Measurements from ENCODE around the gene CDH13. TPM values are rescaled to one million over a fixed set of nuclear protein-coding genes. Genes with fewer than 3 reads are reported as not detected.
"Not testable (repeated sequence)": the region's sequence is repeated elsewhere in the genome, so short reads cannot be mapped to it uniquely, and the experiment has no call there.

The CDH13 gene
- total RNA-seq, 1 experiment from 2014 or later, result not detected

DNA sequence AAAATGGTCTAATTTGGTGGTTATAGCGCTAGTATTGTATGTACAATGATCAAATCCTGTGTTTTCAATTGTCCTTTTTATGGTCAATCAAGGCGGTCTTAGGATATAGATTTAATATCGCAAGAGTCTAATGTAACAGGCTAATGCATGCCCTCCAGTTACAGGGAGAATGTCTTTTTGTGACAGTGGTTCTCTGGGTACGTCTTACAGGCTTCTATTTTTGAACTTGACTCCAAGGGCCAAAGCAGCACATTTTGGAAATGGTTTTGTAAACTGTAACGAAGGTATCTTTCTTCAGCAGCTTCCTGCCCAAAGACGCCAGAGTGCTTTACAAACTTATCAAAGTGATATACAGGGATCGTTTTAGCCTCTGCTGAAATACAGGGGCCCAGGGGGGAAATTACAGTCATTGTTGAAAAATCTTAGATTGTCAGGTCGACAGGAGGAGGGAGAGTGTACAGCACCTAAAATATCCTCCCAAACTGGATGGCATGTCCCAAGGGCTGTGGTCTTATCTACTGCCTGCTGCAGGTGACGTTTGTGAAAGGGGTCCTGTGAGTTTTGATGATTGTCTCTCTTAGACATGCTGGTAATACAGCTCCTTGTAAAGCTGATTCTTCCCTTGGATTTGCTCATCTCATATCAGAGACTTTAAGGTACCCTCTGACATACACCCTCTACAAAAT lies 288.5 kb downstream of the CDH13 start:
- in situ Hi-C loops (cut with HindIII; ENCODE audit: low pct_unique_long_range_greater_than_20kb, low sequenced_read_pairs), result no loop called here
- no peak for DNase-seq (ENCODE audit: low read depth, low spot score)

- in situ Hi-C loops (cut with HindIII; ENCODE audit: low pct_unique_long_range_greater_than_20kb, low sequenced_read_pairs), result no loop called here
Observed at GRCh38 chr16:82917886-82918595, 291.3 kb downstream of the CDH13 start.

GRCh38 chr16:82924075-82924854 lies 297.5 kb downstream of the CDH13 start:
- no peak for DNase-seq (ENCODE audit: low read depth, low spot score)
- in situ Hi-C loops (cut with HindIII; ENCODE audit: low pct_unique_long_range_greater_than_20kb, low sequenced_read_pairs), result no loop called here

More at GRCh38 chr16:82917886-82918595, 291.3 kb downstream of the CDH13 start:
- DNase-seq (ENCODE audit: low read depth, low spot score), result no peak

GRCh38 chr16:82926500-82926899 lies 299.7 kb downstream of the CDH13 start:
- no peak for DNase-seq (ENCODE audit: low read depth, low spot score)
- in situ Hi-C loops (cut with HindIII; ENCODE audit: low pct_unique_long_range_greater_than_20kb, low sequenced_read_pairs), result no loop called here

DNA sequence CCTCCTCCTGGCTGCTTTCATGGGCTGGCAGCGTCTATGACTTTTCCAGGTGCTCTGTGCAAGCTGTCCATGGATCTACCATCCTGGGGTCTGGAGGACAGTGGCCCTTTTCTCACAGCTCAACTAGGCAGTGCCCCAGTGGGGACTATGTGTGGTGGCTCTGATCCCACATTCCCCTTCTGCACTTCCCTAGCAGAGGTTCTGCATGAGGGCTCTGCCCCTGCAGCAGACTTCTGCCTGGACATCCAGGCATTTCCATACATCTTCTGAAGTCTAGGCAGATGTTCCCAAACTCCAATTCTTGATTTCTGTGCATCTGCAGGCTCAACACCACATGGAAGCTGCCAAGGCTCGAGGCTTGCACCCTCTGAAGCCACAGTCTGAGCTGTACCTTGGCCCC lies 307.2 kb downstream of the CDH13 start:
- DNase-seq (ENCODE audit: low read depth, low spot score); in situ Hi-C loops (cut with HindIII; ENCODE audit: low pct_unique_long_range_greater_than_20kb, low sequenced_read_pairs): not testable (repeated sequence)

GRCh38 chr16:82935766-82936165 lies 309.0 kb downstream of the CDH13 start:
- in situ Hi-C loops (cut with HindIII; ENCODE audit: low pct_unique_long_range_greater_than_20kb, low sequenced_read_pairs), result no loop called here
- DNase-seq (ENCODE audit: low read depth, low spot score), result no peak

- in situ Hi-C loops (cut with HindIII; ENCODE audit: low pct_unique_long_range_greater_than_20kb, low sequenced_read_pairs), result no loop called here
- no peak for DNase-seq (ENCODE audit: low read depth, low spot score)
Observed at GRCh38 chr16:82936941-82937551, 310.3 kb downstream of the CDH13 start.

GRCh38 chr16:82937926-82938520 lies 311.3 kb downstream of the CDH13 start:
- DNase-seq (ENCODE audit: low read depth, low spot score), result no peak
- in situ Hi-C loops (cut with HindIII; ENCODE audit: low pct_unique_long_range_greater_than_20kb, low sequenced_read_pairs), result no loop called here

DNA sequence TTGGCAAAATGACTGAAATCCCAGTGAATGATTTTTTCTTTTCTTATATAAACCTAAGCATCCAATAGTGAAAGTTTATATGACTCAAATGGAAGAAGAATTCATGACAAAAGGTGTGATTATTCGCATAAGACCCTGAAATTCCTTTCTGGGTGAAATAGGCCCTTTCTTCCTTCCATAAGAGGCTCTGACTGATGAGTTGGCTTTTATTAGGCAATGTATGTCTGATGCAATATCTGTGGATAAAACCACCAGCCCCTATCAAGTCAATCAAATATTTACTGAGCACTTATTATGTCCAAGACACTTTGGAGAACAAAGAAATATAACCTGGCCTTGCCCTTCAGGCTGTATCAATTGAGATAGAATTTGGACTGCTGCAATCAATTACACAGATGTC lies 316.6 kb downstream of the CDH13 start:
- in situ Hi-C loops (cut with HindIII; ENCODE audit: low pct_unique_long_range_greater_than_20kb, low sequenced_read_pairs), result no loop called here
- DNase-seq (ENCODE audit: low read depth, low spot score), result no peak

- DNase-seq (ENCODE audit: low read depth, low spot score), result no peak
- in situ Hi-C loops (cut with HindIII; ENCODE audit: low pct_unique_long_range_greater_than_20kb, low sequenced_read_pairs), result no loop called here
Observed at GRCh38 chr16:82945420-82946101, 318.8 kb downstream of the CDH13 start.

DNA sequence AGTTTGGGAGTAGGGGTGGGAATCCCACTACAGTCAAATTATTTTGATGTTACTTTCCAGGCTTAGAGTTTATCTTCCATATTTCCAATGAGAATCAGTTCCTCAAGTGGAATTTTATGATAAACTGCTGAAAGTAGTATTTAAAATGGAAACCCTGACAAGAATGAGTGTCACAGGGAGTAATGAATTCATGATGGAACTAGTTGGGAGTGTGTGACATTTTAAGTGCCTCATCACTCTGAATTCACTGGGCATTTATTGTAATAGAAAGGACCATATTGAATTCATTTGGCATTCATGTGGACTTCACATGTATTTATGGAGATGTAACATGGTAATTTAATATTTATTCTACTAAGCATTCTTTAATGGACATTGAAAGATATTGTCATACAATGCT lies 320.9 kb downstream of the CDH13 start:
- in situ Hi-C loops (cut with HindIII; ENCODE audit: low pct_unique_long_range_greater_than_20kb, low sequenced_read_pairs), result no loop called here
- DNase-seq (ENCODE audit: low read depth, low spot score), result no peak

GRCh38 chr16:82949016-82949415 lies 322.2 kb downstream of the CDH13 start:
- no peak for DNase-seq (ENCODE audit: low read depth, low spot score)
- in situ Hi-C loops (cut with HindIII; ENCODE audit: low pct_unique_long_range_greater_than_20kb, low sequenced_read_pairs), result no loop called here

DNA sequence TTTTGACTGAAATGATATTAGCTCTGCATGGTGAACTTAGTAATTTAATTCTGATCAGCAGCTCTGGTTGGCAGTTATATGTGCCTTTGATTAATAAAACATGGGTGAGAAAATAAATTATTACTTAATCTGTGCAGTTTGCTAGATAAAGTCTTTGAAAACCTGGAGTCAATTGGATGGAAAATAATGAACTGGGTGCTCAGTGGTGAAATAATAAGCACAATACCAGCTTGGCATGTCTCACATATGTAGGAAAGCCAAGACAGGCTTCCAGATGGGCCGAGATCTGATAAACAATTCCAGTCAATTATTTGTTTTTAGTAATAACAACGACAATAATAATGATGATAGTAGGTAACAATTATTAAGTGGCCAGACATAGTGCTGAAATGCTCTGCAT lies 326.7 kb downstream of the CDH13 start:
- DNase-seq (ENCODE audit: low read depth, low spot score), result no peak
- in situ Hi-C loops (cut with HindIII; ENCODE audit: low pct_unique_long_range_greater_than_20kb, low sequenced_read_pairs), result no loop called here

DNA sequence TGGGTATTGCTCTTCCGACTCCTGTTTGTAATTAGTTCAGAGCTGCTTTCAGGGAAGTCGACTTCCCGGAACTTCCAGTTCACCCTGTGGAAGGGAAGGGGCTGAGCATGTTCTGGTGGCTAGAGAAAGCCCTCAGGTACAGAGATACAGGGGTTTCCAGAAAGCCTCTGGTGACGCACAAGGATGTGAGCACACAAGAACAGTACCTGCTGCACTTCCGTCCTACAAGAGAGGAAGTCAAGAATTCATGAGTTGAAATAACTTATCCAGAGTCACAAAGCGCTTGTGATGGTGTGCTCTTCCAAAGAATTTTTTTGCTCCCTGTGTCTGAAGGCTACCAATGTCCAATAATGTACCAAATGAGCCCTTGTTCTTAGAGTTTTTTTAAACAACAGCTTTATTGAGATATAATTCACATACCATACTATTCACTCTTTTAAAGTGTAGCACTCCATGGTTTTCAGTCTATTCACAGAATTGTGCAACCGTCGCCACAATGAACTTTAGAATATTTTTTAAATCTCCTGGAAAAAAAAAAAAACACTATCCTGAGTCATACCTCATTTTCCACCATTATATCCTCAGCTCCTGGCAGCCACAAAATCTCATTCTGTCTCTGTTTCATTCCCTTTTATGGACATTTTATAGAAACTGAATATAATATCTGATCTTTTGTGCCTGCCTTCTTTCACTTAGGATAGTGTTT lies 327.6 kb downstream of the CDH13 start:
- in situ Hi-C loops (cut with HindIII; ENCODE audit: low pct_unique_long_range_greater_than_20kb, low sequenced_read_pairs), result no loop called here
- no peak for DNase-seq (ENCODE audit: low read depth, low spot score)

GRCh38 chr16:82955741-82956348 lies 329.1 kb downstream of the CDH13 start:
- DNase-seq (ENCODE audit: low read depth, low spot score), result no peak
- in situ Hi-C loops (cut with HindIII; ENCODE audit: low pct_unique_long_range_greater_than_20kb, low sequenced_read_pairs), result no loop called here

DNA sequence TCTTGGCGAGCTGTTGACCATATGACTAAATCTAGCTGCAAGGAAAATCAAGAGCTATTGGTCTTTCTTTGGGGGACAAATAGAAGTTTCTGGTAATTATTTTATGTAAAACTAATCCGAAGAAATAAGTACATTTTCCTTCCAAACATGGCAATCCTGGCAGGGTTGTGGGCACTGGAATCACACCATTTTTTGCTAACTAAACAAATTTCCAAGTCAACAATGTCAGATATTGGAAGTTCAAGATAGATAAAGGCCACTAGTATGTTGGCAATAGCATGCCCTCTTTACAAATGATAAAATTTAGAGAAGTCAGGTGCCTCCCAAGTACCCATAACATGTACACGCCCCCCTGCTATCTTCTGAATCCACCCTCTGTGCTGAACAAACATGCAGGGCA lies 330.4 kb downstream of the CDH13 start:
- in situ Hi-C loops (cut with HindIII; ENCODE audit: low pct_unique_long_range_greater_than_20kb, low sequenced_read_pairs), result no loop called here
- DNase-seq (ENCODE audit: low read depth, low spot score), result no peak
